Left kidney (tissue), 2 donors: ENCODE measurements around the gene BAIAP3. TPM values are rescaled to one million over a fixed set of nuclear protein-coding genes. Genes with fewer than 3 reads are reported as not detected.

Experiments
- DNase-seq: peaks from one replicate; pipeline ENCODE4 v3.0.0-alpha.2; 2013
- polyA plus RNA-seq: library from polyadenylated mRNA; unstranded; fragments of 120-200 nt; gene quantifications from one replicate; pipeline ENCODE4 v1.2.1, GENCODE V29; 2013; ENCODE audit not compliant: insufficient read length

The BAIAP3 gene
- polyA plus RNA-seq, 1 donor: 4.6 TPM

DNA sequence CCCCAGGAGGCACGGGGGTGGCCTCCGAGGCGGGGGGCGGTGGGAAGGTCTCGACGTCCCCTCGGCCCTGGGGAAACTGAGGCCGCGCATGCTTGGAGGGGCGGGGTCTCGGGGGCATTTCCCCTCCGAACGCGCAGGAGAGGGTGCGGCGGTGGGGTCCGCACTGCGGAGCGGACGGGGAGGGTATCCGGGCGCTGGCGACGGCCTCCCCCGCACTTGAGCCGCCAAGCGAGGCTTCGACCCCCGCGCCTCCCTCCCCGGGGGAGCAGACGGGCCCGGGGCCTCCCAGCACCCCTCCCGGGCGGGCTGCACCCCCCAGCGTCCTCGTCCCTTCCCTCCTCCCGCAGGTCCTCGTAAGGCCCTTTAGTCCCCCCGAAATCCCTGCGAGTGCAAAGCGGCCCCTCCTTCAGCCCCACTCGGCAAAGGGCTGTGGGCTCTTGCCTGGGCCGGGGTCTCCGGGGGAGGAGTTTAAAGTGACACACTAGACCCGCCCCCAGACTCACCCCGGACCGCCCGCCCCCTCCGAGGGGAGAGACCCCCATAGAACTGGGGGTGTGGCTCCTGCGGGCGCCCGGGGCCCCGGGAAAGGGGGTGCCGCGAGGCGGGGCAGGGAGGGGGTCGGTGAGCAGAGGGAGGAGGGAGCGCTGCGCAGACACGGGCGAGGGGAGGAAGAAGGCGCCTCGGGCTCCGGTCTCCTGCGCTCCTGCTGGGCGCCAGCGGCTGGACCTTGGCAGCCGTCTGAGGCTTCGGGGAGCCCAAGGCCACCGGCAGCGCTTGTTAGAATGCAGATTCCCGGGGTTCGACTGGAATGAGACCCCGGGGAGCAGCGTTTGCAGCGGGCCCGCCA lies 632 bp downstream of the BAIAP3 start:
- DNase-seq: no peak

DNA sequence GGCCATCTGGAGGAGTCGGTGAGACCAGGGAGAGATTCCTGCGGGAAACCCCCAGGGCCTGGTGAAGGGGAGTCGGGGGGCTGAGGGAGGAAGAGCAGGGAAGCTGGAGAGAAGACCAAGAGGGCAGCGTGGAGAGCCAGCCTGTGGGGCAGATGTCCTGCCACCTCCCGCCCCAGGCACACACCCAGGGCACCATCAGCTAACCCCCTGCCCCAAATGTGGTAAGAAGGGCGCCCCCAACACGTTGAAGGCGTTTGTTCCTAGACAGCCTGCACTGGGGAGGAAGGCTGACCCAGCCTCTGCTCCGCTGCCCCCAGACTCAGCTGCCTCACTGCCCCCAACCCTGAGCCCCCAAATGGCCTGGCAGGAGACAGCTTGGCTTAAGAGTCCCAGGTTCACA lies 1.3 kb downstream of the BAIAP3 start:
- no peak for DNase-seq

DNA sequence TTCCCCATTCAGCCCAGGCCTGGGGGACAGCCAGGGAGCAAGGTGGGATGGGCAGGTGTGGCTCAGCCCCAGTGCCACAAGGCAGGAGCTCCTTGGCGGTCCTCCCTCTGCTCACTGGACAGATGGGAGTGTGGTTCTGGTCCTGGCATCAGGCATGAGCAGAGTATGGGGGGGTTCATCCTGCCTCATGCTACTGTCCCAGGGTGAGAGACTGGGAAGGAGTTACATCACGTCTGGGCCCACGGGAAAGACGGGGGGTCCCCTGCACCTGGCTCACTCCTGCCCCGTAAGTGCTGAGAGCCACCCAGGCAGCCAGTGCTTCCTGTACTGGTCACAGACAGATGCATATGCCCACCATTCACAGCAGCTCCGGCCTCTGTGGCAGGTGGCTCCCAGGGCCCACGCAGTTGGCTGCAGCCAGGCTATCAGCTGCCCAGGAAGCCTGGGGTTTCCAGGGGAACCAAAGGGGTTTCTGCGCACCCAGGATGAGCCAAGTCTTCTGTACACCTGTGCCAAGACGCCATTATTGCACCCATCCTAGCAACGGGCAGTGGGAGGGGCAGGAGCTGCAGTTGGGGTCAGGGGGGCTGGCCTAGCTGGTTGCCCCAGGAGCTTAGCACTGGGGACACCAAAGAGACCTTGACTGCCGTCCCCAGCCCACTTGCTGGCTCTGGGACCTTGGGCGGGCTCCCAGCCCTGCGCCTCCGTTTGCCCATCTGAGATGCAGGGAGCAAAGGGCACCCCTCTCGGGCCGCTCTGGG lies 1.9 kb downstream of the BAIAP3 start:
- DNase-seq: no peak

DNA sequence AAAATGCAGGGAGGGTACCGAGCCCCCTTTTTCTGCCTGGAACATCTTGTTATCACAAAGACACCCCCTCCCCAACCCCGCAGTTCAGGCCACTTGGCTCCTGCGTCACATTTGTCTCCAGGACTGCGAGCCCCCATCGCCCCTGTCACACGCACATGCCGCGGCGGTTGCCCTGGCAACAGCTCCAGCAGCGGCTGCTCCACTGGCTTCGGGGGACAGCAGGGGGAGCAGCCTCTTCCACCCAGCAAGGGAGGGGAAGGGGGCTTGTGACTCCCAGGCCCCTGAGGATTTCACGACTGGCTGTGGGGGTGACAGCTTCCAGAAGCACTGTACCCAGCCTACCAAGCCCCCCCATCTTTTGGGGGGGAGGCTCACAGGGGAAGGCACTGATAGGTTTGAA lies 2.6 kb downstream of the BAIAP3 start:
- no peak for DNase-seq

DNA sequence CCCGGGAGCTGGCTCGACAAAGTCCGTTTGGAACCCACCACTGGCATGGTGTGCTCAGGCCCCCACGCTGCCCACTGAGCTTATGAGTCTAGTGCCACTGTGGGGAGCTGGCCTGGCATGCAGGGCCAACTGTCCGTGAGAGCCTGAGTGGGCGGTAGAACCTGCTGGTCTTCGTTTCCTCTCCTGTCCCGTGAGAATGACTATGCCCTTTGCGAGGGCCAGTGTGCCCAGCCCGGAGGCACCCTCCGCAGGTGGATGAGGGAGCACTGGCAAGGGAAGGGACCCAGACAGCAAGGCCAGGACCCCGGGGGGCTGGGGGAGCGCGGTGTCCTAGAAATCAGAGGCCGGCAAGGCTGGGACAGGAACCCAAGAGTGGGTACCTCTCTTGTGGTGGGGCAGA lies 3.2 kb downstream of the BAIAP3 start:
- no peak for DNase-seq

DNA sequence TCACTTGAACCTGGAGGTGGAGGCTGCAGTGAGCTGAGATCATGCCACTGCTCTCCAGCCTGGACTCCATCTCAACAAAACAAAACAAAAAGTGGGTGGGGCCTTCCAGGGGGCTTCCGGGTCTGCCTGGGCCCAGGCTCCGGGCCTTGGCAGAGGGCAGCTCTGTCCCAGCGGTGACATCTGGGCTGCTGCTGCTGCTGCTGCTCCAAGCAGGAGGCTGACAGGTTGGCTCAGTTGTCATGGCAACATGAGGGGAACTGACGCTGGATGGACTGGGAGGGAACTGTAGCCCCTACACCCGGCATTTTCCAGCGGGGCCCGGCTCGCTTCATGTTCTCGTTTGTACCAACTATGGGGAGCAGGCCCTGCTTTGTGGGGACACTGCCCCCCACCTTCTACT lies 4.0 kb downstream of the BAIAP3 start:
- DNase-seq: no peak

DNA sequence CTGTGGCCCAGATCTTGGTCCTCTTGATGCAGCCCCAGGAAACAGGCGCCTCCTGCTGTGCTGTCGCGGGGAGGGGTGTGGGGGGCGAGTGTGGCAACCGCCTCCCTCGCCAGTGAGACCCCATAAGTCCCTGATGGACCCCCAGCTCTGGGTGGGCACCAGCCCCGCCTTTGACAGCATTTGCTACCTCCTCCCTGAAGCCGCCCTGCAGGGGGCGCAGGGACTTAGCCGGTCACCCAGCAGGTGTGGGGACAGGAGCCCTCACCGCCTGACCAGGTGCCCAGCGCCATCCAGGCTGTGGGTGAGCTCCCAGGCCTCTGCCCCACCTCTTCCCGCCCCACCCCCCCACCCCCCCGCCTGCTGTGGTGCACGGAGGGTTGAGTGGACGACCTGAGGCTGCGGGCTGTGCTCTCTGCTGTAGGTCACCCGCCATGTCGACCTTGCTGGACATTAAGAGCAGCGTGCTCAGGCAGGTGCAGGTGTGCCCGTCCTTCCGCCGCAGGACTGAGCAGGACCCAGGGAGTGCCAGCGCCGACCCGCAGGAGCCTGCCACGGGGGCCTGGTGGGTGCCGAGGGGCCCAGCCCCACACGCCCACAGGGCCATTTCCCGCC lies 4.8 kb downstream of the BAIAP3 start:
- DNase-seq: no peak

DNA sequence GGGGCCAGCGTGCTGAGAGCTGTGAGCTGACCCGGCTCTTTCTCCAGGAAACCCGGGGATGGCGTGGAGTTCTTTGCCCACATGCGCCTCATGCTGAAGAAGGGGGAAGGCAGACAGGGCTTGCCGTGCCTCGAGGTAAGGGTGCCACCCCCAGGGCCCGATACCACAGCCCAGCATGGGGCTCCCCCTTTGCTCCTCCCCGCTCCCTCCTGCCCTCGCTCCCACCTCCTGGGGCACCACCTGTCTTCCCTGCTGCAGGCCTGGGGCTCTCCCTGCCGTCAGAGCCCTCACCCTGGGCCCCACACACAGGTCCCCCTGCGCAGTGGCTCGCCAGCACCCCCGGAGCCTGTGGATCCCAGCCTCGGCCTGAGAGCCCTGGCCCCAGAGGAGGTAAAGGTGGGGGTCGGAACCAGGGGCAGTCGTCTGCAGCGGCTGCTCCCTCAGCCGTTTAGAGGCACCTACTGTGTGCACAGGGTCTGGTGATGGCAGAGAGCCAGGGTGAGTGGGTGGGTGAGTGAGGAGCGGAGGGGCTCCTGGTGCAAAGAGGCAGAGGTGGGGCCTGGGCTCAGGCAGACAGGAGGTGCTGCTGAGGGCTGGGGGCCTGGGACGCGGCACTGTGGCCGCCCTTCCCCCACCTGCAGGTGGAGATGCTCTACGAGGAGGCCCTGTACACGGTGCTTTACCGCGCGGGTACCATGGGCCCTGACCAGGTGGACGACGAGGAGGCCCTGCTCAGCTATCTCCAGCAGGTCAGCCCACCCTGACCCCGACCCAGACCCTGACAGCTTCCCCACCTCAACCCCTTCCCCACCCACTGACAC lies 5.6 kb downstream of the BAIAP3 start:
- DNase-seq: no peak

DNA sequence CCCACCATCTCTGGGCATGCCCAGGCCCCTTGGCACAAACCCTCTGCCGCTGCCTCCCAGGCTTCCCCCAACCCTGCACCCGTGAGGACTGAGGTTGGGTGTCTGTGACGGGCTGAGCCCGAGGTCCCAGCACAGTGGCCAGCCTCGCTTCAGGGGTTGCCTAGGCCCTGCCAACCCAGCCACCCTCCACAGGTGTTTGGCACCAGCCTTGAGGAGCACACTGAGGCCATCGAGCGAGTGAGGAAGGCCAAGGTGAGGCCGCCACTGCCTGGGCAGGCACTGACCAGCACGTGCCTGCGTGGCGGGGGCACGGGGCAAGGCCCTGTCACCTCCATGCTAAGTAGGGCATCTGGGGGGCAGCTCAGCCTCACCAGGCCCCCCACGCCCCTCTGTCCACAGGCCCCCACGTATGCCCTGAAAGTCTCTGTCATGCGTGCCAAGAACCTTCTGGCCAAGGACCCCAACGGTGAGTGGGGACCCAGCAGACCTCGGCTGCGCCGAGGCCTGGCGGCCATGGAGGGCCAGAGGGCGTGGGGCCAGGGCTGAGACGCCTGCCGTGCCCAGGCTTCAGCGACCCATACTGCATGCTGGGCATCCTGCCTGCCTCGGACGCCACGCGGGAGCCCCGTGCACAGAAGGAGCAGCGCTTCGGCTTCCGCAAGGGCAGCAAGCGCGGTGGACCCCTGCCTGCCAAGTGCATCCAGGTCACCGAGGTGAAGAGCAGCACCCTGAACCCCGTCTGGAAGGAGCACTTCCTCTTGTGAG lies 7.5 kb downstream of the BAIAP3 start:
- no peak for DNase-seq

DNA sequence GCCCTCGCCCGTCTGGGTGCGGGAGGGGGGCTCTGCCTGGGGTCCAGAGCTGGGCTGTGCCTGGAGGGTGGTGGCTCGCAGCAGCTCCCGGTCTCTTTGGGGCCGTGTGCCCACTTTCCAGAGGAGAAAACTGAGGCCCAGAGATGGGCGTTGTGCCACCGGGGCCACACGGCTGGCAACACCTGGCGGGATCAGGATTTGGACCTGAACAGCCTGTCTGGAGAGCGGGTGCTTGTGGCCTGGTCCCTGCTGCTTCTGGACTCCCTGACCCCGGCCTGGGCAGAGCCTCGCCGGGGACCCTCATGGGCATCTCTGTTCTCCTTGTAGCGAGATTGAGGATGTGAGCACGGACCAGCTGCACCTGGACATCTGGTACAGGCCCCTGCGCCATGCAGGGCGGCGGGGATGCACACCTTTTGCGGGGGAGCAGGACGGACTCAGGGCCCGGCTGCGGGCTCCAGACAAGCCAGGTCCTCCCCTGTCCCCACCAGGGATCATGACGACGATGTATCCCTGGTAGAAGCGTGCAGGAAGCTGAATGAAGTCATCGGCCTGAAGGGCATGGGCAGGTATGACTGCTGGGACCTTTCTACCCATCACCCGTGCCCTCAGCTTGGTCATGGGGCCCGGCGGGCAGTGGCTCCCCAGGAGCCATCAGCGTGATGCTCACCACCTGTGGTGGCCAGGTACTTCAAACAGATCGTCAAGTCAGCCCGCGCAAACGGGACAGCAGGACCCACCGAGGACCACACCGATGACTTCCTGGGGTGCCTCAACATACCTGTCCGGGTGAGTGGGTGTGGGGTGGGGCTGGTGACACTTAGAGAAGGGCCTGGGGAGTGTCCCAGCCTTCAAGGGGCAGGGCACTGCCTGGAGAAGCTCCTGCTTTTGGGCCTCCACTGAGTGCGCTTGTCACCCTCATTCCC lies 8.3 kb downstream of the BAIAP3 start:
- DNase-seq: no peak

DNA sequence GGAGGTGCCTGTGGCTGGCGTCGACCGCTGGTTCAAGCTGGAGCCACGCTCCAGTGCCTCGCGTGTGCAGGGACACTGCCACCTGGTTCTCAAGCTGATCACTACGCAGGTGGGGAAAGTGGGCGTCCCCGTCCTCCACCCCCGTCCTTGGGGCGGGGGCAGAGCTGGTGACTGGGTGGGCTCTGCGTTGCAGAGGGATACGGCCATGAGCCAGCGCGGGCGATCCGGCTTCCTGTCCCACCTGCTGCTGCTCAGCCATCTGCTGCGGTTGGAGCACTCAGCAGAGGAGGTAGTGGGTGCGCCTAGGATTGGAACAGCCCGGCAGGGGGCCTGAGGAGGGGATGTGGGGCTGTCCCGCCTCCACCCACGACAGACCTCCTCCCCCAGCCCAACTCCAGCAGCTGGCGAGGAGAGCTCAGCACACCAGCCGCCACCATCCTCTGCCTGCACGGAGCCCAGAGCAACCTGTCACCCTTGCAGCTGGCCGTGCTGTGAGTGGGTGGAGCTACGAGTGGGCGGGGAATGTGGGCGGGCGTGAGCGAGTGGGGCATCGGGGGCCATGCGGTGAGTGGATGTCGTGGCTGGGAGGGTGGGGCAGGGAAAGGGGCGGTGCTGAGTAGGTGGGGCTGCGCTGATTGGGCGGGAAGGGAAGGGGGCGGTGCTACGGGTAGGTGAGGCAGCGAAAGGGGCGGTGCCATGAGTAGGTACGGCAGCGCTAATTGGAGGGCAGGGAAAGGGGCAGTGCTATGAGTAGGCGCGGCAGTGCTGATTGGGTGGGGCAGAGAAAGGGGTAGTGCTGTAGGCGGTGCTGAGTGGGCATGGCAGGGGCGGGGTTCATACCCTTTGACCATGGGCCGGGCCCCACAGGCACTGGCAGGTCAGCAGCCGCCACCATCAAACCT lies 9.3 kb downstream of the BAIAP3 start:
- DNase-seq: peak; percentile 91

DNA sequence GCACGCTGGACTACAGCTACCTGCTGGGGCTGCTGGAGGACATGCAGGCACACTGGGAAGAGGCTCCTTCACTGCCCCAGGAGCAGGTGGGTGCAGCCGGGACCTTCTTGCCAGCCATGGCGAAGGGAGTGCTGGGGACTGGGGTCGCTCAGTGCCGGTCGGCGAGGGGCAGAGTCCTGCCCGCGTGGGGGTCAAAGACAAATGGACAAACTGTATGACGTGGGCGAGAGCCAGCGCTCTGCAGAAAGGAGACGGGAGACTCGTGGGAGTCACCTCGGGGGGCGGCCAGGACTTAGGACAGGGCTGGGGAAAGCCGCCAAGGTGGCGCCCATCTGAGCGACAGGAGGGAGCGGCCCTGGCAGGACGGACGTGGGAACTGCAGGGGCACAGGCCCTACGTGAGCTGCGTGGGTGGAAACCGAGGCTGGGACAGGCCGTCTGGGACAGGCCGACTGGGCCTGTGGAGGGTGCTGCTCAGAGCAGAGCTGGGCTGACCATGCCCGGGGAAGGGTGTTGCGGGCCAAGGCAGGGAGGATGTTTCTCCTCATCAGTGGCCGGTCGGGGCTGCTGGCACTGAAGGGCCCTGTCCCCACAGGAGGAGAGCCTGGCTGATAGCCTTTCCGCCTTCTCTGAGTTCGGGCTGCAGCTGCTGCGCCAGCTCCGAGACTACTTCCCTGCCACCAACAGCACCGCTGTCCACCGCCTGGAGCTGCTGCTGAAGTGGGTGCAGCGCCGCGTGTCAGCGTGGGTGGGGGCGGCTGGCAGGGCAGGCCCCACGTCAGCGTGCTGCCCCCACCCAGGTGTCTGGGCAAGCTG lies 10.2 kb downstream of the BAIAP3 start:
- no peak for DNase-seq

DNA sequence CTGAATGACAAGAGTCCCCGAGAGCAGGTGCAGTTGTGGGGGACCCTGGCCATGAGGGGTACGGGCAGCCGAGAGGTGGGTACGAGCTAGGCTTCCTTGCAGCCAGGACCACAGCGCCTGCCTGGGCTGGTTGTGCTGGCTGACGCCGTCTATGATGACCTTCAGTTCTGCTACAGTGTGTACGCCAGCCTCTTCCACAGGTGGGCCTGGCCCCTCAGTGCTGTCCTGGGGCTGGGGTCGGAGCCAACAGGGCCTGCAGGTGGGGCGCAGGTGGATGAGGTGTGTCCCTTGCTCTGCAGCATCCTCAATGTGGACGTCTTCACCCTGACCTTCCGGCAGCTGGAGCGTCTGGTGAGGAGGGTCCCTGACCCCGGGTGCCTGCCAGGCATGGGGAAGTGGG lies 11.1 kb downstream of the BAIAP3 start:
- no peak for DNase-seq

DNA sequence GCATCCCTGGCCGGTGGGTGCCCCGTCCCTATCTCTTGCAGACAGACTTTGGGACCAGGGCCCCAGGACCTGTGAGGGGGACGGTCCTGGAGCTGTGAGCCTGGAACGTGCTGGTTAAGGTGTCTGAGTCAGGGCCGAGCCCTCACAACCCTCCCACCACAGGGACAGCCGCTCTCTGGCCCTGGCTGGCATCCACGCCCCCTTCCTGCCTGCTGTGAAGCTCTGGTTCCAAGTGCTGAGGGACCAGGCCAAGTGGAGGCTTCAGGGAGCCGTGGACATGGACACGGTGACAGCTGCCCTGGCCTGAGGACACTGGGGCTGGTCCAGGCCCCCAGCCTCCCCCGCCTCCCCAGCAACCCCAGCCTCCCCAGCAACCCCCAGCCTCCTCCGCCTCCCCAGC lies 11.6 kb downstream of the BAIAP3 start:
- DNase-seq: no peak

DNA sequence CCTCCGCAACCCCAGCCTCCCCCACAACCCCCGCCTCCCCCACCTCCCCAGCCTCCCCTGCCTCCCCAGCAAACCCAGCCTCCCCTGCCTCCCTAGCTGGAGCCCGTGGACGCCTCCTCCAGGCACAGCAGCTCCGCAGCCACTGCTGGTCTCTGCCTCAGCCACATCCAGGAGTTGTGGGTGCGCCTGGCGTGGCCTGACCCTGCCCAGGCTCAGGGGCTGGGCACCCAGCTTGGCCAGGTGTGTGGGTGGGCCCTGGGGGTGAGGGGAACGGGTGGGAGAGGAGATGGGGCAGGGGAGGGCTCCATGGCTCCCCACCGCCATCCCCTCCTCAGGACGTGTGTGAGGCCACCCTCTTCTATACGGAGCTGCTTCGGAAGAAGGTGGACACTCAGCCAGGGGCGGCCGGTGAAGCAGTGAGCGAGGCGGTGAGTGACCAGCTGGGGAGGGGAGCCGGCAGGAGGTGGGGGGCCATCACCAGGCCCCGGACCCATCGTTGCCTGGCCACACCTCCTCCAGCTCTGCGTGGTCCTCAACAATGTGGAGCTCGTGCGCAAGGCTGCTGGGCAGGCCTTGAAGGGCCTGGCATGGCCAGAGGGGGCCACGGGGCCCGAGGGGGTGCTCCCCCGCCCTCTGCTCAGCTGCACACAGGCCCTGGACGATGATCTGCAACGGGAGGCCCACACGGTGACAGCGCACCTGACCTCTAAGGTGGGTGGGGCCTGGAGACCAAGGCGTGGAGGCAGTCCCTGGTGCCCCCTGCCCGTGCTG lies 12.4 kb downstream of the BAIAP3 start:
- no peak for DNase-seq

DNA sequence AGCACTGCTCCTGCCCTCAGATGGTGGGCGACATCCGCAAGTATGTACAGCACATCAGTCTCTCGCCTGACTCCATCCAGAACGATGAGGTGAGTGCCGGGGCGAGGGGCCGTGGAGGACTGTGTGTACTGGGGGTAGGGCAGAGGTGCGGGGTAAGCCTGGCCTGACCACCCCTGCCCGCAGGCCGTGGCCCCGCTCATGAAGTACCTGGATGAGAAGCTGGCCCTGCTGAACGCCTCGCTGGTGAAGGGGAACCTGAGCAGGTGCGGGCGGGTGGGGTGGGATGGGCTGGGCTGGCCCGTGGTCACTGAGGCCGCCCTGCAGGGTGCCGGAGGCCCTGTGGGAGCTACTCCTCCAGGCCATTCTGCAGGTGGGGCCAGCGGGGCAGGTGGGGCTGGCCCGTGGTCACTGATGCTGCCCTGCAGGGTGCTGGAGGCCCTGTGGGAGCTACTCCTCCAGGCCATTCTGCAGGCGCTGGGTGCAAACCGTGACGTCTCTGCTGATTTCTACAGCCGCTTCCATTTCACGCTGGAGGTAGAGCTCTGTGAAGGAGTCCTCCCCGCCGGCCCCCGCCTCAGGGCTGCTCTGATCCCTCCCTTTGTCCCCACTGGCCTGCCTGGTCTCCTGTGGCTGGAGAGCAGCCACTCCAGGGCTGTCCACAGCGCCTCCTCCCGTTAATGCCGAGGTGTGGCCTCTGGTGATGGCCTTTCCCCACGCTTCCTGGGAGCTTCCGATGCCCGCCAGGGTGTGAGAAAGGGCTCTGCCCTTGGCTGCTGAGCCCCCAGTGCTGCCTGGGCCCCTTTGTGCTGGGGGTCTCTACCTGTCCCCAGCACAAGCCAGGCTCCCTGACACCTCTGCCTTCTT lies 13.2 kb downstream of the BAIAP3 start:
- DNase-seq: no peak
